Activated B cell treated with CpG ODN at 0.5 μM for 24 hours (primary cell): ENCODE results near the gene PTPRCAP. TPM values are rescaled to one million over a fixed set of nuclear protein-coding genes. Genes with fewer than 3 reads are reported as not detected.

Source experiments
- ATAC-seq: fragments of 200-7000 bp; cut with Tn5 transposase; one replicate; pipeline ENCODE4 v1.10.0; 2021; ENCODE audit warnings: low read depth, mild to moderate bottlenecking, moderate library complexity
- CTCF ChIA-PET: fragments of 350-600 bp; sonication (Branson Sonifier 250); formaldehyde crosslinking; loops from one replicate; lab custom pipeline; 2021; ENCODE audit warnings: antibody characterized with exemption; lab: Charles Lee
- POLR2A ChIA-PET: fragments of 350-600 bp; sonication (Branson Sonifier 250); formaldehyde crosslinking; loops from one replicate; lab custom pipeline; 2021; ENCODE audit warnings: antibody characterized with exemption; lab: Charles Lee
- DNase-seq: peaks from one replicate; pipeline ENCODE4 v3.0.0; 2022
- H3K27ac Mint-ChIP-seq: one replicate; pipeline ENCODE4 v1.8.0; 2020; ENCODE audit warnings: mixed read lengths
- H3K27me3 Mint-ChIP-seq: one replicate; pipeline ENCODE4 v1.8.0; 2021; ENCODE audit warnings: mixed read lengths
- H3K36me3 Mint-ChIP-seq: one replicate; pipeline ENCODE4 v1.8.0; 2021; ENCODE audit warnings: low read depth, mixed read lengths
- H3K4me1 Mint-ChIP-seq: one replicate; pipeline ENCODE4 v1.8.0; 2021; ENCODE audit warnings: mixed read lengths
- H3K4me3 Mint-ChIP-seq: one replicate; pipeline ENCODE4 v1.8.0; 2020; ENCODE audit warnings: mild to moderate bottlenecking, mixed read lengths
- H3K9me3 Mint-ChIP-seq: one replicate; pipeline ENCODE4 v1.8.0; 2020; ENCODE audit warnings: mixed read lengths
- CTCF ChIP-seq: fragments of 200-600 bp; IDR thresholded peaks from one replicate; pipeline ENCODE4 v1.8.0; 2022; ENCODE audit warnings: antibody characterized with exemption, mild to moderate bottlenecking
- intact Hi-C: fragments of 100-400 bp; cut with micrococcal nuclease; formaldehyde crosslinking; loops from one replicate; pipeline ENCODE4 v1.15.1; 2024
- total RNA-seq: library from RNA; stranded (reverse); gene quantifications from 2 replicates; pipeline ENCODE4 v1.2.3, GENCODE V29; 2022

Gene PTPRCAP
- total RNA-seq, 1 donor from 2014 or later, result 328 TPM

- POLR2A ChIA-PET, result interaction anchor here (5.7 to 33.4 kb wide), 2 partner anchors 34 to 82 kb away, joined by 24 to 1417 read pairs; partner anchors contain the start of genes CORO1B, PTPRCAP, RAD9A and RPS6KB2
- DNase-seq (no peak), ATAC-seq (no peak)
- CTCF ChIA-PET, result no interaction called here
- H3K9me3 Mint-ChIP-seq, result no peaks in the 10 kb centered on the region
- no peaks in the 10 kb centered on the region for H3K27me3 Mint-ChIP-seq
- H3K36me3 Mint-ChIP-seq, result peaks cover 3% of the 10 kb centered on the region
- H3K4me3 Mint-ChIP-seq, result no peak overlapping the region
- peaks cover 20% of the 10 kb centered on the region for H3K4me1 Mint-ChIP-seq
- H3K27ac Mint-ChIP-seq, result no peak overlapping the region
- no peak for TF ChIP-seq CTCF
- intact Hi-C loops, result no loop called here
Measured at GRCh38 chr11:67472882-67473281, 35.4 kb upstream of the PTPRCAP start.

GRCh38 chr11:67470337-67471002 is 33.0 kb upstream of the PTPRCAP start:
- ATAC-seq (no peak), DNase-seq (no peak)
- TF ChIP-seq CTCF, result no peak
- Mint-ChIP-seq H3K27ac (peak overlapping the region; percentile 81), H3K9me3 (no peaks in the 10 kb centered on the region), H3K4me1 (peaks cover 38% of the 10 kb centered on the region), H3K27me3 (no peaks in the 10 kb centered on the region), H3K4me3 (peak overlapping the region; percentile 89), H3K36me3 (peaks cover 7% of the 10 kb centered on the region)
- intact Hi-C loops, result no loop called here
- ChIA-PET CTCF (interaction anchor here (1.0 to 2.6 kb wide), 3 partner anchors 35 to 69 kb away, joined by 4 to 23 read pairs (median 8); partner anchors contain the start of genes PITPNM1 and PPP1CA), POLR2A (interaction anchor here (0.6 to 33.4 kb wide), 9 partner anchors 9 to 80 kb away, joined by 3 to 1417 read pairs (median 32); partner anchors contain the start of genes AIP, CORO1B, PPP1CA and PTPRCAP)

- H3K27ac Mint-ChIP-seq, result peak overlapping the region; percentile 81
- ChIA-PET POLR2A (interaction anchor here (0.9 to 33.4 kb wide), 18 partner anchors 9 to 152 kb away, joined by 3 to 1417 read pairs (median 6); partner anchors contain the start of genes AIP, CDK2AP2, CLCF1 and CORO1B), CTCF (interaction anchor here (1.0 to 2.6 kb wide), 4 partner anchors 26 to 80 kb away, joined by 3 to 23 read pairs (median 5); partner anchors contain the start of genes CORO1B, PITPNM1 and PPP1CA)
- TF ChIP-seq CTCF, result no peak
- H3K36me3 Mint-ChIP-seq, result peaks cover 11% of the 10 kb centered on the region
- H3K27me3 Mint-ChIP-seq, result no peaks in the 10 kb centered on the region
- peaks cover 45% of the 10 kb centered on the region for H3K4me1 Mint-ChIP-seq
- H3K4me3 Mint-ChIP-seq, result peak overlapping the region; percentile 89
- ATAC-seq, result no peak
- no peaks in the 10 kb centered on the region for H3K9me3 Mint-ChIP-seq
- DNase-seq, result no peak
- intact Hi-C loops, result loop anchor here (1.0 to 2.0 kb wide), 7 partner anchors 13 to 117 kb away; partner anchors contain the start of genes POLD4, PPP1CA, PTPRCAP and RAD9A
Measured at GRCh38 chr11:67469508-67469811, 32.0 kb upstream of the PTPRCAP start.

GRCh38 chr11:67468759-67469507 is 31.5 kb upstream of the PTPRCAP start, which contains the start of gene TMEM134:
Gene TMEM134 (minus strand): TSS chr11:67469251. CDS start chr11:67469192, 59 bp downstream.
- ATAC-seq (peak; percentile 73), DNase-seq (peak; percentile 88)
- TF ChIP-seq CTCF, result no peak
- CTCF ChIA-PET, result interaction anchor here (1.0 to 2.6 kb wide), 5 partner anchors 15 to 80 kb away, joined by 3 to 23 read pairs (median 6); partner anchors contain the start of genes CORO1B, PPP1CA and PTPRCAP
- POLR2A ChIA-PET, result interaction anchor here (0.5 to 33.4 kb wide), 27 partner anchors 9 to 200 kb away, joined by 3 to 1417 read pairs (median 4); partner anchors contain the start of genes AIP, CDK2AP2, CLCF1 and CORO1B
- Mint-ChIP-seq H3K27me3 (no peaks in the 10 kb centered on the region), H3K4me1 (peaks cover 51% of the 10 kb centered on the region), H3K36me3 (peaks cover 11% of the 10 kb centered on the region), H3K9me3 (no peaks in the 10 kb centered on the region), H3K27ac (peak within 1 kb of the TSS; percentile 91), H3K4me3 (peak within 1 kb of the TSS; percentile 89)
- intact Hi-C loops, result loop anchor here (1.0 to 2.0 kb wide), 7 partner anchors 13 to 116 kb away; partner anchors contain the start of genes POLD4, PPP1CA, PTPRCAP and RAD9A
